COLO668 (cell line): ENCODE measurements around the gene SUCO.

Experiments
- DNase-seq: peaks from one replicate; lab custom pipeline; 2025; ENCODE audit not compliant: unreplicated experiment; lab: John Stamatoyannopoulos, UW

SUCO gene

DNA sequence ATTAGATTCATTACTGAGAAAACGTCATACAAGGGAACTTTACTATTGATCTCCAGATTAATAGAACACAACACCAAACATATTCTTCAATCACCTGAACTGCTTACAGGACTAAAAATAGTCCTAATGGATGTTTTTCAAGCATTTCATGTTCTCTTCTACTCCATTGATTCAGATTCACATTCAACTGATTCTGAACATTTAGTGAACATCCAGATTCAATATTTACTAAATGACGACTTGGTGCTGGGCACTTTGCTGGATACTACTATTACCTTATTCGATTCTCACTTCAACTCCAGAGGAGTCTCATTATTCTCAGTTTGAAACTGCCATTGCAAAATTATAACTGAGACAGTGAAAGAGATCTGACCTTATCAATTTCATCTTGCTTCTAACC is 18.8 kb upstream of the SUCO start:
- DNase-seq, result no peak

- no peak for DNase-seq
Measured at GRCh38 chr1:172515436-172515835, 17.5 kb upstream of the SUCO start.

- DNase-seq, result no peak
Measured at GRCh38 chr1:172515927-172516326, 17.0 kb upstream of the SUCO start.

- no peak for DNase-seq
Measured at GRCh38 chr1:172517081-172517480, 15.9 kb upstream of the SUCO start.

- no peak for DNase-seq
Measured at GRCh38 chr1:172517545-172517944, 15.4 kb upstream of the SUCO start.

DNA sequence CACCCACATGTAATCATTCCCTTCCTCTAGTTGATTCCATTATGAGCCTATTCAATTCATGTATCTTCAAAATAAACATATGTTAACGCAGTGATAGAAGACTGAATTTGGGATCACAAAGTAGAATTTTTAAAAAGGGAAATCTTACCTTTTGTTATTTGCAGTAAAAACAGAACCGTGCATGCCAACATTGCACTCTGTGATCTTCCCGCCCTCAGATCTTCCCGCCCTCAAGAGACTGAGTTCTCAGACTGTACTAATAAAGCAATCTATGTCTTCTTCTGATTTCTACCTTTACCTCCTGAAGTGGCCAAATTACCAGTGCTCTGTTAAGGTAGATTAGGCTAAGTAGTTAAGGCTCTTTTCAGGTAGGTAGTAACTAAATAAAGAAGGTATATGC is 3.6 kb upstream of the SUCO start:
- no peak for DNase-seq

DNA sequence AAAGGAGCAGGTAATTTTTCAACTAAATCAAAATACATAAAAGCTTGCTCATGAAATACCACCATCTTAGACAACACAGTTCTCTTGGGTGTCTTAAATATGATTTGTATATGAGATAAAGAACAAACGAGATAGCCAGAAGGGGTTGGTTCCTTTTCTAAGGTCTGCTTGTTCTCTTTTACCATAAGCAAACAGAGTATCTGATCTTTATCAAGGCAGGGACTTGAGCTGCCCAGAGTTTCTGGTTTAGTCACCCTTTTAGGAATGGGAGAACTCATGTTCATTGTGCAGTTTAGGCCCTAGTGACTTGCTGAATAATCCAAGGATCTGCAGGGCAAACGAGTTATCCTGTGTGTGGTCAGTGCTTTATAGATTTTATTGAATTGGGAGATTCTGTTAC is 3.0 kb upstream of the SUCO start:
- DNase-seq, result no peak

GRCh38 chr1:172531412-172532182 is 1.4 kb upstream of the SUCO start:
- DNase-seq, result no peak

GRCh38 chr1:172532183-172532699 is 709 bp upstream of the SUCO start:
- peak; percentile 89 for DNase-seq

GRCh38 chr1:172533513-172534151 is 682 bp downstream of the SUCO start:
- peak; percentile 43 for DNase-seq

- no peak for DNase-seq
Measured at GRCh38 chr1:172536256-172536655, 3.3 kb downstream of the SUCO start.

GRCh38 chr1:172537366-172537765 is 4.4 kb downstream of the SUCO start:
- DNase-seq, result no peak

- no peak for DNase-seq
Measured at GRCh38 chr1:172537827-172538391, 5.0 kb downstream of the SUCO start.

- DNase-seq, result no peak
Measured at GRCh38 chr1:172540635-172541034, 7.7 kb downstream of the SUCO start.

GRCh38 chr1:172544481-172545104 is 11.6 kb downstream of the SUCO start:
- no peak for DNase-seq

GRCh38 chr1:172545396-172546004 is 12.6 kb downstream of the SUCO start:
- no peak for DNase-seq

DNA sequence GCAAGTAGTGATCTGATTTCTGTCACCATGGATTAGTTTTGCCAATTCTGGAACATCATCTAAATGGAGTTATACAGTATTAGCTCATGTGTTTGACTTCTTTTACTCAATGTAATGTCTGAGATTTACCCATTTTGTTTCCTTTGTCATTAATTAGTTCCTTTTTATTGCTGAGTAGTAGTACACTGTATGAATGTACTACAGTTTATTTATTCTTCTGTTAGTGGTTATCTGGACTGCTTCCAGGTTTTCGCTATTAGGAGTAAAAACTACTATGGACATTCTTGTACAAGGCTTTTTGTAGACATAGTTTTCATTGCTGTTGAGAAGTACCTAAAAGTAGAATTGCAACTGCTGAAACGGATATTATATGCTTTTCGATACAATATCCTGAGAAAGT is 14.1 kb downstream of the SUCO start:
- no peak for DNase-seq

DNA sequence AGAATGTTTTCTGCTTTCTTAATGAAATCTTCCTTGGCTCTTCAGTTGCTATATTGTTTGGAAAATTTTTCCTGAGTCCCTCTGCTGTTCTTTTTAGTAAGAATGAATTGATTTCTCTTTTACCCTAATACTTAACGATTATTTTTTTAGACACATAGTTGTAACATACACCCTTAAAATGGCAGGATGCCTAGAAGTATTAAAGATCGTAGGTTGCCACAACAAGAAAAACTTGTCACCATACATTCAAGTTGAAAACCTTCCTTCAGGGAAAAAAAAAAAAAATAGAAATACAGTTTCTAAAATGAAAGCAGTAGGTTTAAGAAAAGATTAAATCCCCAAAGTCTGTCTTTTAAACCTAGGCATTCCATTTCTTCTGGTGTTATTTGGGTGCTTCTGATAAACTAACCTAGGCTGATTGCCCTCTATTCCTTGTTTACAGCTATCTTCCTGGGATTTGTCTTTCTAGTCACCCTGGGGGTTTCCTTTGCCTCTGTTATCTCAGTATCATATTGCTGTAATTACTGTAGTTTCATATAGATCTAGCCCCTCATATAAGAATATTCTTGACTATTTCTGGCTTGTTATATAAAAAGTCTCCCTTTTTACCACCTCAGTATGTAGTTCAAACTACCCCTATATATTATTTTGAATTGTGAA is 16.8 kb downstream of the SUCO start:
- DNase-seq, result no peak

- DNase-seq, result no peak
Measured at GRCh38 chr1:172551279-172551678, 18.3 kb downstream of the SUCO start.

- no peak for DNase-seq
Measured at GRCh38 chr1:172554915-172555314, 22.0 kb downstream of the SUCO start.

DNA sequence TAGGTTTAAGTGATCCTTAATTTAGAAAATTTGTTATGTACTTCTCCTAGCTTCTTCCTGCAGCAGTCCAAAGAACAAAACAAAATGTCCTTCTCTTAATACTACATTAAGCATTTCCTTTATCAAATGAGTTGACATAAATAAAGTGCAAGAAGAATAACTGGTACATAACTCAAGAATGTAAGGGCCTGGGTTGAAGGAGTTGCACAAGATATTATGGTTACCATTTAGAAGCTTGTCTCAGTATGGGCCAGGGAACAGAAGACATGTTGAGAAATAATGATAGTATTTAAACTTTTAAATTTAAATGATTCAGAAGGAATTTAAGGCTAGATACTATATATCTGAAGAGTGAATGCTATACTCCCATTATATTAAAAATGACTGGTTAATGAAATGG is 23.5 kb downstream of the SUCO start:
- no peak for DNase-seq
